ENCODE results near the gene NUDT21. TPM values are rescaled to one million over a fixed set of nuclear protein-coding genes. Genes with fewer than 3 reads are reported as not detected.

Gene NUDT21
- polyA plus RNA-seq, 1 experiment, result 124 TPM

DNA sequence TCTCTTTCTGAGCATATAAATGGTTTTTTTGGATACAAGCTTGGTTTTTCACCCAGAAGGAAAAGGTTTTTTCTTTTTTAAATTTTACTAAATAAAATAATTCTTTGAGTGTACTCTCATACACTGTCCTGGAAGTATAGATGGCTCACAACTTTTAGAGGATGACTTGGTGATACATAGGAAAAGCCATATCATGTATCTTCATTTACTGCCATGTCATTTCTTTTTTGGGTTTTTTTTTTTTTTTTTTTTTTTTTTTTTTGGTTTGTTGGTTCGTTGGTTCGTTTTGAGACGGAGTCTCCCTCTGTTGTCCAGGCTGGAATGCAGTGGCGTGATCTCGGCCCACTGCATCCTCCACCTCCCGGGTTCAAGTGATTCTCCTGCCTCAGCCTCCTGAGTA, 12.0 kb upstream of the NUDT21 start:
- ChIA-PET CTCF (no interaction called here), POLR2A (interaction anchor here (0.7 kb wide), 1 partner anchor 16 kb away, joined by 3 read pairs; no protein-coding TSS in a partner anchor)
- Histone ChIP-seq H3K27ac (ENCODE audit: low read depth, low read length) (no peak overlapping the region), H3K4me3 (ENCODE audit: low read depth, low read length) (no peak overlapping the region), H3K27me3 (ENCODE audit: control insufficient read depth, insufficient read depth, low read length) (no peaks in the 10 kb centered on the region), H3K9me3 (ENCODE audit: control insufficient read depth, insufficient read depth, low read length) (no peaks in the 10 kb centered on the region)
- no peak for DNase-seq (ENCODE audit: low read depth, low spot score)
- TF ChIP-seq, protein P1, sequence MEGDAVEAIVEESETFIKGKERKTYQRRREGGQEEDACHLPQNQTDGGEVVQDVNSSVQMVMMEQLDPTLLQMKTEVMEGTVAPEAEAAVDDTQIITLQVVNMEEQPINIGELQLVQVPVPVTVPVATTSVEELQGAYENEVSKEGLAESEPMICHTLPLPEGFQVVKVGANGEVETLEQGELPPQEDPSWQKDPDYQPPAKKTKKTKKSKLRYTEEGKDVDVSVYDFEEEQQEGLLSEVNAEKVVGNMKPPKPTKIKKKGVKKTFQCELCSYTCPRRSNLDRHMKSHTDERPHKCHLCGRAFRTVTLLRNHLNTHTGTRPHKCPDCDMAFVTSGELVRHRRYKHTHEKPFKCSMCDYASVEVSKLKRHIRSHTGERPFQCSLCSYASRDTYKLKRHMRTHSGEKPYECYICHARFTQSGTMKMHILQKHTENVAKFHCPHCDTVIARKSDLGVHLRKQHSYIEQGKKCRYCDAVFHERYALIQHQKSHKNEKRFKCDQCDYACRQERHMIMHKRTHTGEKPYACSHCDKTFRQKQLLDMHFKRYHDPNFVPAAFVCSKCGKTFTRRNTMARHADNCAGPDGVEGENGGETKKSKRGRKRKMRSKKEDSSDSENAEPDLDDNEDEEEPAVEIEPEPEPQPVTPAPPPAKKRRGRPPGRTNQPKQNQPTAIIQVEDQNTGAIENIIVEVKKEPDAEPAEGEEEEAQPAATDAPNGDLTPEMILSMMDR (IDR thresholded peaks at IDR 0.05; ENCODE audit: low read depth, low read length), result no peak

DNA sequence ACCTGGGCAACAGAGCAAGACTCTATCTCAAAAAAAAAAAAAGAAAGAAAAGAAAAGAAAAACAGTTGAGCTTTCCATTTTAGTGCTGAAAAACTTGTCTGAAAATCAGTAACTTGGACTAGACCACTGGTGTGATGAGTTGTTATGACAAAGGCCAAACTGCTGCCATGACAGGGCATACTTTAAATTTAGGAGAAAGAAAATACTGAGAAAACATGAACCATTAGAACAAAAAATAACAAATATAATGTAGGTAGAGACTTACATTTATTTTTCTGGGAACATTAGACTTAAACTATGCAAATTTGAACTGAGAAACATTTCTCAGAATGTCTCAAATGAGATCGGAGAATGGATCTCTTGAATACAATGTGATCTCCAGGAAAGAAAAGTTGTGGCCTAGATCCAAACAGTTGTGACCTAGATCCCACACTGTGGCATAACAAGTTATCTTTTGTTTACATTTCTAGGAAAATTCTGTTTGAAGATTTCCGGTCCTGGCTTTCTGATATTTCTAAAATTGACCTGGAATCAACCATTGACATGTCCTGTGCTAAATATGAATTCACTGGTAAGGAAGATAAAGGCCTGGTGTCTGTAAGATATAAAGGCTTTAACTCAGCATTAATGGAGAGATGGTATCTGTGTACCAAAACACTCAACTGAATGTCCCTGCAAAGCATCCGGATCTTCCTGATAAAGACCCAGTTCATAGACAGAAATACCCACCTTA, 11.1 kb upstream of the NUDT21 start:
- no peak overlapping the region for H3K4me3 ChIP-seq (ENCODE audit: low read depth, low read length)
- no peak for DNase-seq (ENCODE audit: low read depth, low spot score)
- no peaks in the 10 kb centered on the region for H3K27me3 ChIP-seq (ENCODE audit: control insufficient read depth, insufficient read depth, low read length)
- ChIA-PET POLR2A (no interaction called here), CTCF (no interaction called here)
- TF ChIP-seq, protein P1 (IDR thresholded peaks at IDR 0.05; ENCODE audit: low read depth, low read length), result no peak
- H3K9me3 ChIP-seq (ENCODE audit: control insufficient read depth, insufficient read depth, low read length), result no peaks in the 10 kb centered on the region
- H3K27ac ChIP-seq (ENCODE audit: low read depth, low read length), result no peak overlapping the region

DNA sequence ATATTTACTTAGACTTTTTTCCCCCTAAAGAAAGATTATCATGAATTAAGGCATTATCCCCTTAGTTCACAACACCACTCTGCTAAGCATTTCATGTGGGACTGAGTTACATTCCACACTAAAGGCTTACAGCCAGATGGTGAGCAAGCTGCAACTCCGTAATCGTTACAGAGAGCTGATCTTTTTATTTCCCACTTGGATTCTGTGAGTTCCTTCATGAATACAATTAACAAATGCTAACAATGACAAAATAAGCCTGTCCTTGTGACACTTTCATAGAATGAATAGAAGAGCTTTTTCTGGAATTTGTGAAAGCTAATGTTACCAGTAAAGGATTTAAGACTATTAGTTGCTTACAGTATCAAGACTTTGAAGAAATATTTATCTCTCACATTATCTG, 9.0 kb upstream of the NUDT21 start:
- ChIA-PET CTCF (interaction anchor here (0.8 kb wide), 1 partner anchor 242 kb away, joined by 3 read pairs; no protein-coding TSS in a partner anchor), POLR2A (interaction anchor here (0.9 kb wide), 1 partner anchor 9 kb away, joined by 4 read pairs; the partner anchor contains the start of genes NUDT21 and OGFOD1)
- TF ChIP-seq, protein P1 (IDR thresholded peaks at IDR 0.05; ENCODE audit: low read depth, low read length), result no peak
- DNase-seq (ENCODE audit: low read depth, low spot score), result no peak
- Histone ChIP-seq H3K27ac (ENCODE audit: low read depth, low read length) (no peak overlapping the region), H3K27me3 (ENCODE audit: control insufficient read depth, insufficient read depth, low read length) (no peaks in the 10 kb centered on the region), H3K9me3 (ENCODE audit: control insufficient read depth, insufficient read depth, low read length) (no peaks in the 10 kb centered on the region), H3K4me3 (ENCODE audit: low read depth, low read length) (no peak overlapping the region)

DNA sequence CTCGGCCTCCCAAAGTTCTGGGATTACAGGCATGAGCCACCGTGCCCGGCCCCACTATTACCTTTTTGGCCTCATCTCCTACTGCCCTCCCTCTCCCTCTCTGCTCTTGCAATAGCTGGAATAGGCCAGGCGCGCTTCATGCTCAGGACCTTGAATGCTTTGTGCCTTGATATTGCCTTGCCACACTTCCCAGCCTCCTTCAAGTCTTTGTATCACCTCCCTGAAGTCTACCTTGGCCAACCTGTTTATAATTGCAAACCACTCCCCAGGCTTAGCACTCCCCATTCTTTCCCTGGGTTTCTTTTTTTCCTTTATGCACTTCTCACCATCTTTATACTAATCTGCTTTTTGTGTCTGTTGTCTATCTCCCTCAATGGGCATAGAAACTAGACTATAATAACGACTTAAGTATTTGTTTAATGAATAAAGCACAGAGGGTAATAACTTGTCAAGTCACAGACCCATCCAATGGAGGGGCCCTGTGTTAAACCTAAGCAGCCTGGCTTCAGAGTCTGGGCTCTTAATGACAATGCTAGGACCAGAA, 6.9 kb upstream of the NUDT21 start:
- POLR2A ChIA-PET, result no interaction called here
- H3K27ac ChIP-seq (ENCODE audit: low read depth, low read length), result no peak overlapping the region
- H3K4me3 ChIP-seq (ENCODE audit: low read depth, low read length), result no peak overlapping the region
- no peak for DNase-seq (ENCODE audit: low read depth, low spot score)
- CTCF ChIA-PET, result no interaction called here
- TF ChIP-seq, protein P1 (IDR thresholded peaks at IDR 0.05; ENCODE audit: low read depth, low read length), result no peak
- no peaks in the 10 kb centered on the region for H3K27me3 ChIP-seq (ENCODE audit: control insufficient read depth, insufficient read depth, low read length)
- no peaks in the 10 kb centered on the region for H3K9me3 ChIP-seq (ENCODE audit: control insufficient read depth, insufficient read depth, low read length)
